CD14-positive monocyte (primary cell): ENCODE measurements around the gene TECPR2. TPM values are rescaled to one million over a fixed set of nuclear protein-coding genes. Genes with fewer than 3 reads are reported as not detected.

ENCODE experiments used
- DNase-seq, 3 donors: peaks; one replicate each; pipeline ENCODE4 v3.0.0-alpha.2; 2011 to 2022
- H2AFZ ChIP-seq: 2 replicates; pipeline ENCODE4 v1.6.0; 2012; ENCODE audit warnings: mild to moderate bottlenecking, low read depth, low read length, inconsistent platforms; ENCODE audit not compliant: insufficient read depth, poor library complexity, severe bottlenecking
- H3K27ac ChIP-seq, 2 donors: 1 replicate in 1 of 2; 2 replicates in 1 of 2; pipeline ENCODE4 v1.5.1; 2012 to 2013; ENCODE audit warnings: low read length in 2 of 2, control low read depth in 1 of 2, inconsistent platforms in 1 of 2, low read depth in 1 of 2, mild to moderate bottlenecking in 1 of 2
- H3K27me3 ChIP-seq, 2 donors: one replicate each; pipeline versions ENCODE4 v1.6.0 to v1.6.1; 2011 to 2013; ENCODE audit warnings: low read length in 2 of 2; ENCODE audit not compliant: control insufficient read depth in 2 of 2, insufficient read depth in 2 of 2
- H3K36me3 ChIP-seq, 2 donors: replicated peaks in 1 of 2; 1 replicate in 1 of 2; 2 replicates in 1 of 2; pipeline versions ENCODE4 v1.5.1 to v1.6.1; 2012 to 2013; ENCODE audit warnings: low read length in 2 of 2, control low read depth in 1 of 2, inconsistent platforms in 1 of 2, mild to moderate bottlenecking in 1 of 2; ENCODE audit not compliant: insufficient read depth in 2 of 2, control insufficient read depth in 1 of 2
- H3K4me1 ChIP-seq, 2 donors: 1 replicate in 1 of 2; 2 replicates in 1 of 2; pipeline versions ENCODE4 v1.5.1 to v1.6.1; 2012 to 2013; ENCODE audit warnings: low read length in 2 of 2, control low read depth in 1 of 2, inconsistent platforms in 1 of 2, mild to moderate bottlenecking in 1 of 2, moderate library complexity in 1 of 2; ENCODE audit not compliant: insufficient read depth in 2 of 2, control insufficient read depth in 1 of 2
- H3K4me2 ChIP-seq: replicated peaks from 2 replicates; pipeline ENCODE3; 2012; ENCODE audit warnings: low read length, moderate library complexity, mild to moderate bottlenecking; ENCODE audit not compliant: poor library complexity, severe bottlenecking; ENCODE audit errors: extremely low read depth
- H3K4me3 ChIP-seq, 3 experiments: fragments of 200-600 bp in 1 of 3; sonication (generic) in 1 of 3; replicated peaks in 1 of 3; 1 replicate in 2 of 3; 2 replicates in 1 of 3; pipeline ENCODE4 v1.5.1; 2011 to 2013; ENCODE audit warnings: low read length in 3 of 3, mild to moderate bottlenecking in 3 of 3, control low read depth in 2 of 3, low read depth in 2 of 3, inconsistent platforms in 1 of 3, moderate library complexity in 1 of 3
- H3K79me2 ChIP-seq: 2 replicates; pipeline ENCODE4 v1.6.0; 2012; ENCODE audit warnings: mild to moderate bottlenecking, control low read depth, inconsistent platforms, low read length, moderate library complexity; ENCODE audit not compliant: insufficient read depth
- H3K9ac ChIP-seq: 2 replicates; pipeline ENCODE4 v1.6.0; 2017; ENCODE audit warnings: low read length, mild to moderate bottlenecking; ENCODE audit not compliant: insufficient read depth, poor library complexity, severe bottlenecking
- H3K9me3 ChIP-seq, 2 donors: replicated peaks in 1 of 2; 1 replicate in 1 of 2; 2 replicates in 1 of 2; pipeline versions ENCODE4 v1.5.1 to v1.6.1; 2012 to 2013; ENCODE audit warnings: low read length in 2 of 2, control low read depth in 1 of 2; ENCODE audit not compliant: control insufficient read depth in 1 of 2, insufficient read depth in 1 of 2
- H4K20me1 ChIP-seq: 2 replicates; pipeline ENCODE4 v1.6.0; 2012; ENCODE audit warnings: mild to moderate bottlenecking, low read length, control low read depth, moderate library complexity; ENCODE audit not compliant: insufficient read depth
- H3K27ac Mint-ChIP-seq, 7 donors: one replicate each; pipeline ENCODE4 v1.8.0; 2020; ENCODE audit warnings: mild to moderate bottlenecking in 7 of 7, mixed read lengths in 7 of 7, moderate library complexity in 6 of 7, inconsistent platforms in 2 of 7
- H3K27me3 Mint-ChIP-seq, 3 donors: one replicate each; pipeline ENCODE4 v1.8.0; 2021 to 2022; ENCODE audit warnings: low read depth in 3 of 3, mild to moderate bottlenecking in 3 of 3, mixed read lengths in 3 of 3, moderate library complexity in 3 of 3, inconsistent platforms in 1 of 3
- H3K36me3 Mint-ChIP-seq, 2 donors: one replicate each; pipeline ENCODE4 v1.8.0; 2020; ENCODE audit warnings: mixed read lengths in 2 of 2, inconsistent platforms in 1 of 2, mild to moderate bottlenecking in 1 of 2
- H3K4me1 Mint-ChIP-seq: one replicate; pipeline ENCODE4 v1.8.0; 2020; ENCODE audit warnings: mild to moderate bottlenecking, mixed read lengths
- H3K4me3 Mint-ChIP-seq, 2 donors: one replicate each; pipeline ENCODE4 v1.8.0; 2020; ENCODE audit warnings: mild to moderate bottlenecking in 2 of 2, mixed read lengths in 2 of 2, moderate library complexity in 1 of 2
- H3K9me3 Mint-ChIP-seq, 7 donors: one replicate each; pipeline ENCODE4 v1.8.0; 2020 to 2022; ENCODE audit warnings: mixed read lengths in 7 of 7, mild to moderate bottlenecking in 6 of 7, moderate library complexity in 6 of 7, inconsistent platforms in 2 of 7
- WGBS: methylation state at CpG from one replicate; pipeline ENCODE4 v1.1.5; 2013; ENCODE audit warnings: missing lambda C conversion rate; ENCODE audit not compliant: insufficient coverage; 5-methylcytosine and 5-hydroxymethylcytosine counted together
- intact Hi-C, 2 donors: fragments of 100-400 bp; cut with micrococcal nuclease; formaldehyde crosslinking; loops; one replicate each; pipeline versions ENCODE4 v1.15.0 to v1.15.1; 2023
- polyA plus RNA-seq, 3 donors: library from polyadenylated mRNA; depleted of rRNA in 1 of 3; unstranded in 2 of 3; stranded (reverse) in 1 of 3; fragments of 300-500 nt in 2 of 3; fragments of >200 nt in 1 of 3; fragmentation: Illumina TruSeq in 2 of 3; gene quantifications; 1 replicate in 2 of 3; 2 replicates in 1 of 3; pipeline ENCODE4 v1.2.3, GENCODE V29; 2012 to 2021
- TF ChIP-seq, protein P1 (sequence below): fragments of 200-600 bp; IDR thresholded peaks from one replicate; pipeline ENCODE4 v1.8.0; 2022; ENCODE audit warnings: antibody characterized with exemption, mild to moderate bottlenecking

Gene TECPR2
- polyA plus RNA-seq, 3 donors, result 2.8 to 10.4 (median 6.4) TPM

DNA sequence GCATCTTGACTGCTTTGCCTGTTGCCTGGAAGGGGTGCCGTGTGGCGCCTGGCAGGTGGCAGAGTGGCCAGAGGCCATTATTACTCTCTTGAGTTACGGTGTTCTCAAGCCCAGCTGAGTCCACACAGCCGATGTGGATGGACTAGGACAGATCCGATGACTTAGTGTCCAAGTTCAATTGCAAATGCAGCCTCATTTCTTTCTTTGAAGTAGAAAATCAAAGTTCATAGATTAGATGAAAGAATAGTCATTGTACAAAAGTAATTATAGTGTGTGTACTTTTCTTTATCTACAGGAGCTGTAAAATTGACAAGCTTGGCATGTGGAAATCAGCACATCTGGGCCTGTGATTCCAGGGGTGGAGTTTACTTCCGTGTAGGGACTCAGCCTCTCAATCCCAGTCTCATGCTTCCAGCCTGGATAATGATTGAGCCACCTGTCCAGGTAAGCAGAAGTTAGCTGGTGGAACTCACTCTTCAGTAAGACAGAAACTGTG, 102.2 kb downstream of the TECPR2 start:
- 96% methylated on average over 4 of the region's 6 CpGs for WGBS
- Histone ChIP-seq H3K36me3 (peaks cover 25 to 54% of the 10 kb centered on the region in 2 donors), H3K79me2 (no peaks in the 10 kb centered on the region), H3K4me1 (no peaks in the 10 kb centered on the region), H3K4me3 (no peak overlapping the region), H3K9ac (no peak overlapping the region), H4K20me1 (no peaks in the 10 kb centered on the region), H3K4me2 (no peak overlapping the region), H2AFZ (no peak overlapping the region), H3K27me3 (no peaks in the 10 kb centered on the region), H3K9me3 (no peaks in the 10 kb centered on the region), H3K27ac (no peak overlapping the region)
- DNase-seq, result no peak
- intact Hi-C loops, result no loop called here
- H3K27ac Mint-ChIP-seq, result peak overlapping the region in 1 of 7 donors; percentile 30
- H3K9me3 Mint-ChIP-seq, result peaks cover 0 to 4% (median 0%) of the 10 kb centered on the region in 7 donors
- H3K4me3 Mint-ChIP-seq, result no peak overlapping the region
- H3K36me3 Mint-ChIP-seq, result peaks cover 48 to 66% of the 10 kb centered on the region in 2 donors
- TF ChIP-seq, protein P1, sequence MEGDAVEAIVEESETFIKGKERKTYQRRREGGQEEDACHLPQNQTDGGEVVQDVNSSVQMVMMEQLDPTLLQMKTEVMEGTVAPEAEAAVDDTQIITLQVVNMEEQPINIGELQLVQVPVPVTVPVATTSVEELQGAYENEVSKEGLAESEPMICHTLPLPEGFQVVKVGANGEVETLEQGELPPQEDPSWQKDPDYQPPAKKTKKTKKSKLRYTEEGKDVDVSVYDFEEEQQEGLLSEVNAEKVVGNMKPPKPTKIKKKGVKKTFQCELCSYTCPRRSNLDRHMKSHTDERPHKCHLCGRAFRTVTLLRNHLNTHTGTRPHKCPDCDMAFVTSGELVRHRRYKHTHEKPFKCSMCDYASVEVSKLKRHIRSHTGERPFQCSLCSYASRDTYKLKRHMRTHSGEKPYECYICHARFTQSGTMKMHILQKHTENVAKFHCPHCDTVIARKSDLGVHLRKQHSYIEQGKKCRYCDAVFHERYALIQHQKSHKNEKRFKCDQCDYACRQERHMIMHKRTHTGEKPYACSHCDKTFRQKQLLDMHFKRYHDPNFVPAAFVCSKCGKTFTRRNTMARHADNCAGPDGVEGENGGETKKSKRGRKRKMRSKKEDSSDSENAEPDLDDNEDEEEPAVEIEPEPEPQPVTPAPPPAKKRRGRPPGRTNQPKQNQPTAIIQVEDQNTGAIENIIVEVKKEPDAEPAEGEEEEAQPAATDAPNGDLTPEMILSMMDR, result no peak
- H3K4me1 Mint-ChIP-seq, result no peaks in the 10 kb centered on the region
- no peaks in the 10 kb centered on the region for H3K27me3 Mint-ChIP-seq

DNA sequence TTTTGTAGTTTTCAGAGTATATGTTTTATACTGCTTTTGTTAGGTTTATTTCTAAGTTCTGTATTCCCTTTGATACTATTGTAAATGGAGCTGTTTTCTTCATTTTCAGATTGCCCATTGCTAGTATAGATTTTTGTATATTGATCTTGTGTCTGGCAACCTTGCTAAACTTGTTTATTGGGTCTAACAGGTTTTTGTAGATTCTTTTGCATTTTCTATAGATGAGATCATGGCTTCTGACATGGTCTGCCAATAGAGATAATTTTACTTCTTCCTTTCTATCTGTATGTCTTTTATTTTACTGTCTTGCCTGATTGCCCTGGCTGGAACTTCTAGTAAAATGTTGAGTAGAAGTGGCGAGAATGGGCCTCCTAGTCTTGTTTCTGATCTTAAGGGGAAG, 106.5 kb downstream of the TECPR2 start:
- intact Hi-C loops, result no loop called here
- Histone ChIP-seq H4K20me1 (no peaks in the 10 kb centered on the region), H3K9ac (no peak overlapping the region), H3K4me3 (no peak overlapping the region), H3K79me2 (no peaks in the 10 kb centered on the region), H3K4me2 (no peak overlapping the region), H3K9me3 (no peaks in the 10 kb centered on the region), H2AFZ (no peak overlapping the region), H3K4me1 (no peaks in the 10 kb centered on the region), H3K27me3 (no peaks in the 10 kb centered on the region), H3K27ac (no peak overlapping the region), H3K36me3 (peaks cover 28 to 64% of the 10 kb centered on the region in 2 donors)
- no peak overlapping the region for H3K27ac Mint-ChIP-seq
- H3K4me1 Mint-ChIP-seq, result no peaks in the 10 kb centered on the region
- TF ChIP-seq, protein P1, result no peak
- no peaks in the 10 kb centered on the region for H3K27me3 Mint-ChIP-seq
- H3K9me3 Mint-ChIP-seq, result peaks cover 0 to 4% (median 0%) of the 10 kb centered on the region in 7 donors
- no peak overlapping the region for H3K4me3 Mint-ChIP-seq
- no peak for DNase-seq
- peaks cover 49 to 77% of the 10 kb centered on the region in 2 donors for H3K36me3 Mint-ChIP-seq
- no CpG with 5 or more reads among the region's 1 CpG for WGBS
